Epithelial cell of umbilical artery (primary cell): Measurements from ENCODE around the gene LYPD1. TPM values are rescaled to one million over a fixed set of nuclear protein-coding genes. Genes with fewer than 3 reads are reported as not detected.

Source experiments
- total RNA-seq: library from RNA; depleted of rRNA; stranded (reverse); fragments of >200 nt; gene quantifications from 2 replicates; pipeline ENCODE4 v1.2.3, GENCODE V29; 2014

The LYPD1 gene, protein sequence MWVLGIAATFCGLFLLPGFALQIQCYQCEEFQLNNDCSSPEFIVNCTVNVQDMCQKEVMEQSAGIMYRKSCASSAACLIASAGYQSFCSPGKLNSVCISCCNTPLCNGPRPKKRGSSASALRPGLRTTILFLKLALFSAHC
- total RNA-seq: 2.9 and 19.5 TPM in 2 replicates

GRCh38 chr2:132669908-132670495 lies at the start of gene LYPD1:
Gene LYPD1 (minus strand): TSS chr2:132670205. CDS start chr2:132669932, 273 bp downstream.

